NCI-H187 (cell line): ENCODE data around the gene SBF2.

Source experiments
- DNase-seq, 2 experiments: peaks; one replicate each; lab custom pipeline; 2025; lab: John Stamatoyannopoulos, UW

SBF2 gene

GRCh38 chr11:10293423-10294289 lies at the start of gene SBF2:
SBF2 (minus strand) TSS chr11:10294219; CDS start chr11:10294069, 150 bp downstream.
- peak in 1 of 2 experiments; percentile 51 for DNase-seq

- no peak for DNase-seq
These were observed 44.3 kb upstream of the SBF2 start for GRCh38 chr11:10338287-10338686.

GRCh38 chr11:10333490-10333889 lies 39.5 kb upstream of the SBF2 start:
- DNase-seq, result no peak

- DNase-seq, result no peak
These were observed 37.7 kb upstream of the SBF2 start for GRCh38 chr11:10331548-10332289.

GRCh38 chr11:10329935-10330334 lies 35.9 kb upstream of the SBF2 start:
- DNase-seq, result no peak

GRCh38 chr11:10329356-10329755 lies 35.3 kb upstream of the SBF2 start:
- no peak for DNase-seq

GRCh38 chr11:10328314-10329098 lies 34.5 kb upstream of the SBF2 start:
- no peak for DNase-seq

- DNase-seq, result no peak
These were observed 33.2 kb upstream of the SBF2 start for GRCh38 chr11:10327254-10327653.

GRCh38 chr11:10326012-10326964 lies 32.3 kb upstream of the SBF2 start:
- DNase-seq, result no peak

- DNase-seq, result no peak
These were observed 31.4 kb upstream of the SBF2 start for GRCh38 chr11:10325277-10326011.

GRCh38 chr11:10324474-10324873 lies 30.5 kb upstream of the SBF2 start:
- no peak for DNase-seq

GRCh38 chr11:10323793-10324170 lies 29.8 kb upstream of the SBF2 start:
- DNase-seq, result no peak

GRCh38 chr11:10322830-10323792 lies 29.1 kb upstream of the SBF2 start:
- DNase-seq, result no peak

GRCh38 chr11:10322401-10322800 lies 28.4 kb upstream of the SBF2 start:
- no peak for DNase-seq

- DNase-seq, result no peak
These were observed 26.9 kb upstream of the SBF2 start for GRCh38 chr11:10320736-10321465.

- no peak for DNase-seq
These were observed 25.9 kb upstream of the SBF2 start for GRCh38 chr11:10319702-10320558.

GRCh38 chr11:10318527-10318802 lies 24.4 kb upstream of the SBF2 start:
- no peak for DNase-seq
